Cardiac septum (tissue), 1 donor: ENCODE results near the gene PSMD12. TPM values are rescaled to one million over a fixed set of nuclear protein-coding genes. Genes with fewer than 3 reads are reported as not detected.
"Not testable (repeated sequence)": the region's sequence is repeated elsewhere in the genome, so short reads cannot be mapped to it uniquely, and the experiment has no call there.

Experiments used
- DNase-seq: peaks from one replicate; pipeline ENCODE4 v3.0.0-alpha.2; 2020; ENCODE audit warnings: low spot score
- intact Hi-C: fragments of 100-400 bp; cut with DNase I; formaldehyde crosslinking; loops from one replicate; pipeline ENCODE4 v1.14.0; 2022
- long read RNA-seq: library from polyadenylated mRNA; unstranded; transcript quantifications from one replicate; pipeline ENCODE4 v2.0.0, GENCODE V29; 2021
- total RNA-seq: library from RNA; stranded (reverse); fragmentation: NEBNext Ultra II Directional; extraction: Animal tissue kit (Norgen Biotek cat#: 25700); gene quantifications from one replicate; pipeline ENCODE4 v1.2.1, GENCODE V29; 2021
- donor health status: DM: no; HTN: no; CAD: no.

Gene PSMD12
- total RNA-seq: 43.4 TPM
- long read RNA-seq, full-length matches to known transcripts: 72 of 84 reads
- long read RNA-seq, partial matches to known transcripts: 6 of 84 reads
- long read RNA-seq, other reads (novel, unspliced or antisense): 6 of 84 reads

- intact Hi-C loops: loop anchor here (10.0 kb wide), 1 partner anchor 122 kb away; the partner anchor contains the start of gene HELZ
- peak; percentile 99 for DNase-seq
Observed at GRCh38 chr17:67366193-67367157, at the start of gene PSMD12. TSS of gene PSMD12 (minus strand) at chr17:67366577. CDS start at chr17:67366519, 58 bp downstream.

GRCh38 chr17:67415291-67415690 lies 48.9 kb upstream of the PSMD12 start:
- no peak for DNase-seq
- intact Hi-C loops: no loop called here

GRCh38 chr17:67414559-67414958 lies 48.2 kb upstream of the PSMD12 start:
- no peak for DNase-seq
- intact Hi-C loops: no loop called here

- intact Hi-C loops: no loop called here
- DNase-seq: no peak
Observed at GRCh38 chr17:67414130-67414529, 47.8 kb upstream of the PSMD12 start.

GRCh38 chr17:67413388-67413787 lies 47.0 kb upstream of the PSMD12 start:
- DNase-seq: no peak
- intact Hi-C loops: no loop called here

GRCh38 chr17:67412941-67413340 lies 46.6 kb upstream of the PSMD12 start:
- no peak for DNase-seq
- intact Hi-C loops: no loop called here

- intact Hi-C loops: no loop called here
- DNase-seq: no peak
Observed at GRCh38 chr17:67412032-67412431, 45.7 kb upstream of the PSMD12 start.

- no peak for DNase-seq
- intact Hi-C loops: no loop called here
Observed at GRCh38 chr17:67411397-67411796, 45.0 kb upstream of the PSMD12 start.

- intact Hi-C loops, DNase-seq: not testable (repeated sequence)
Observed at GRCh38 chr17:67408455-67408830, 42.1 kb upstream of the PSMD12 start.

- DNase-seq: no peak
- intact Hi-C loops: no loop called here
Observed at GRCh38 chr17:67403483-67403882, 37.1 kb upstream of the PSMD12 start.

- DNase-seq: no peak
- intact Hi-C loops: no loop called here
Observed at GRCh38 chr17:67403065-67403464, 36.7 kb upstream of the PSMD12 start.

GRCh38 chr17:67401598-67402504 lies 35.5 kb upstream of the PSMD12 start:
- no peak for DNase-seq
- intact Hi-C loops: no loop called here

- no peak for DNase-seq
- intact Hi-C loops: no loop called here
Observed at GRCh38 chr17:67401106-67401505, 34.7 kb upstream of the PSMD12 start.

GRCh38 chr17:67400193-67400592 lies 33.8 kb upstream of the PSMD12 start:
- intact Hi-C loops: no loop called here

GRCh38 chr17:67399676-67400075 lies 33.3 kb upstream of the PSMD12 start:
- DNase-seq: no peak
- intact Hi-C loops: no loop called here

More at GRCh38 chr17:67400193-67400592, 33.8 kb upstream of the PSMD12 start:
- no peak for DNase-seq

- intact Hi-C loops: no loop called here
- no peak for DNase-seq
Observed at GRCh38 chr17:67393809-67394397, 27.5 kb upstream of the PSMD12 start.

GRCh38 chr17:67392111-67392510 lies 25.7 kb upstream of the PSMD12 start:
- no peak for DNase-seq
- intact Hi-C loops: no loop called here

- DNase-seq: no peak
- intact Hi-C loops: no loop called here
Observed at GRCh38 chr17:67390646-67391361, 24.4 kb upstream of the PSMD12 start.
